Smooth muscle cell of the pulmonary artery (primary cell): ENCODE results near the gene TMEM131L. TPM values are rescaled to one million over a fixed set of nuclear protein-coding genes. Genes with fewer than 3 reads are reported as not detected.

ENCODE experiments used
- total RNA-seq: library from RNA; depleted of rRNA; stranded (reverse); fragments of >200 nt; gene quantifications from 2 replicates; pipeline ENCODE4 v1.2.3, GENCODE V29; 2014

Gene TMEM131L, protein sequence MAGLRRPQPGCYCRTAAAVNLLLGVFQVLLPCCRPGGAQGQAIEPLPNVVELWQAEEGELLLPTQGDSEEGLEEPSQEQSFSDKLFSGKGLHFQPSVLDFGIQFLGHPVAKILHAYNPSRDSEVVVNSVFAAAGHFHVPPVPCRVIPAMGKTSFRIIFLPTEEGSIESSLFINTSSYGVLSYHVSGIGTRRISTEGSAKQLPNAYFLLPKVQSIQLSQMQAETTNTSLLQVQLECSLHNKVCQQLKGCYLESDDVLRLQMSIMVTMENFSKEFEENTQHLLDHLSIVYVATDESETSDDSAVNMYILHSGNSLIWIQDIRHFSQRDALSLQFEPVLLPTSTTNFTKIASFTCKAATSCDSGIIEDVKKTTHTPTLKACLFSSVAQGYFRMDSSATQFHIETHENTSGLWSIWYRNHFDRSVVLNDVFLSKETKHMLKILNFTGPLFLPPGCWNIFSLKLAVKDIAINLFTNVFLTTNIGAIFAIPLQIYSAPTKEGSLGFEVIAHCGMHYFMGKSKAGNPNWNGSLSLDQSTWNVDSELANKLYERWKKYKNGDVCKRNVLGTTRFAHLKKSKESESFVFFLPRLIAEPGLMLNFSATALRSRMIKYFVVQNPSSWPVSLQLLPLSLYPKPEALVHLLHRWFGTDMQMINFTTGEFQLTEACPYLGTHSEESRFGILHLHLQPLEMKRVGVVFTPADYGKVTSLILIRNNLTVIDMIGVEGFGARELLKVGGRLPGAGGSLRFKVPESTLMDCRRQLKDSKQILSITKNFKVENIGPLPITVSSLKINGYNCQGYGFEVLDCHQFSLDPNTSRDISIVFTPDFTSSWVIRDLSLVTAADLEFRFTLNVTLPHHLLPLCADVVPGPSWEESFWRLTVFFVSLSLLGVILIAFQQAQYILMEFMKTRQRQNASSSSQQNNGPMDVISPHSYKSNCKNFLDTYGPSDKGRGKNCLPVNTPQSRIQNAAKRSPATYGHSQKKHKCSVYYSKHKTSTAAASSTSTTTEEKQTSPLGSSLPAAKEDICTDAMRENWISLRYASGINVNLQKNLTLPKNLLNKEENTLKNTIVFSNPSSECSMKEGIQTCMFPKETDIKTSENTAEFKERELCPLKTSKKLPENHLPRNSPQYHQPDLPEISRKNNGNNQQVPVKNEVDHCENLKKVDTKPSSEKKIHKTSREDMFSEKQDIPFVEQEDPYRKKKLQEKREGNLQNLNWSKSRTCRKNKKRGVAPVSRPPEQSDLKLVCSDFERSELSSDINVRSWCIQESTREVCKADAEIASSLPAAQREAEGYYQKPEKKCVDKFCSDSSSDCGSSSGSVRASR (N-terminal part only)
- 7.8 and 9.4 TPM in 2 replicates for total RNA-seq

DNA sequence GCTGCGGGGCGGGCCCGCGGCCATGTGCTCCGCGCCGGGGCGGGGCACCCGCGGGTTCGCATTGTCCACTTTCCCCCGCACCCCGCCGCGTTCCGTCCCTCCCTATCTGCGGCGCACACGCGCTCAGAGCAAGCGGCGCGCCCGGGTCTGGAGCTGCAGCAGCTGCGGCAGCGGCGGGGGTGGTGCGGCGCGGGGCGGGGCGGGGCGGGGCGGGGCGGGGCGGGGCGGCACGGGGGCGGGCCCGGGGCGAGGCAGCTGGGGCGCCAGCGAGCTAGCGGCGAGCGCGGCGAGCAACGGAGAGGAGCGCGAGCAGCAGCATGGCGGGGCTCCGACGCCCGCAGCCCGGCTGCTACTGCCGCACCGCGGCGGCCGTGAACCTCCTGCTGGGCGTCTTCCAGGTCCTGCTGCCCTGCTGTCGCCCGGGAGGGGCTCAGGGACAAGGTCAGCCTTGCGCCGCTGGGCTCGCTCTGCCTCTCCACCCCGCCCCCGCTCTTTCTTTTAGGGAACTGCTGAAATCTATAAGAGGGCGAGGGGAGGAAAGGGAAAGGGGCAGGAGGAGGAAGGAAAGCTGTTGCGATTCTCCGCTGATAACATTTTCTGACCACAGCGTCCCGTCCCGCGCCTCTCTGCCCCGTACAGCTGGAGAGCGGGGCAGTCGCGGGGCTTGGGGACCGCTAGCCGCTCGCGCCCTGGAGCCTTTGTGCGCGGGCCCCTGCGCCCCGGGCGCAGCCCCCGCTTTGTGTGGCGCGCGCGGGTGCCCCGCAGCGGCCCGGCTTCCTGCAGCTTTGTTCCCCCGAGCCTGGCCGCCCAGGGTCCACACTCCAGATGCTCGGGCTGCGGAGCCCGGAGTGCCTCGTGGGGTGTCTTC is at the start of gene TMEM131L:
Gene TMEM131L, plus strand, starts transcription at position 280 of the 868 bp plus-strand sequence. Its CDS starts 38 bp downstream, at position 318.

DNA sequence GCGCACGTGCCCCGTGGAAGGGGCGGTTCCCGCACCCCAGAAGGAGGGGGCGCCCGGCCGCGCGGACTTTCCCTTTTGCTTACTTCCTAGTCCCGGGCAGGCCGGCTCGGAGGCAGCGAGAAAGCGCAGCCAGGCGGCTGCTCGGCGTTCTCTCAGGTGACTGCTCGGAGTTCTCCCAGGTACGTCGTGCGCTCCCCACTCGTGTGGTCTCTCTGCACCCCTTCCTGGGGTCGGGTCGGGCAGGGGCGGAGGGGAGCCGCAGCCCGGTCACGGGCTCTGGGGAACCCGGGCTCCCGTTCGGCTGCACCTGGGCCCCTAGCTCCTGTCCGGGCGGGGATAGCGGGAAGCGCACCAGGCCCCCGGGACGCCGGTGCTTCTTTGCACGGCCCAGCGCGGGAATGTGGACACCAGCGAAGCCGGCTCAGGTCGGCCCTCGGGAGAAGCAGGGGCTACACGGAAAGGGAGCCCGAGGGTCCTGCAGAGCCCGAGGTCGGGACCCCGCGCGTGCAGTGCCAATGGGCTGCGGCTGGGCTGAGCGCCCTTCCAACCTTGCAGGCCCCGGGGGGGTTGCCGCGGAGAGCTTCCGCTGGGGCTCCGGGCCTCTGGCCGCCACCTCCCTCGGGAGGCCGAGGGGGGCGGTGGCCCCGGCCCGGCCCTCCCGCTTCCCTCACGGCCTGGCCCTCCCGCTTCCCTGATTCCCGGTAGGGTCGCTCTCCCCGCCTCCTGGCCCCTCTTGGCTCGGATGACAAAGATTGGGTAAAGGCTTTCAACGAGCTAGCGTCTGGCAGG is 218.2 kb downstream of the TMEM131L start, which contains the start of gene TLR2:
Gene TLR2, plus strand, starts transcription at position 99 of the 789 bp plus-strand sequence. CDS start 18,628 bp downstream, outside the sequence.

Other genes starting within 250 kb of the TMEM131L start
- gene MND1, start 121.7 kb upstream of the TMEM131L start, total RNA-seq = 0.79 and 1.7 TPM in 2 replicates
- gene TLR2, start 217.9 kb downstream of the TMEM131L start, total RNA-seq = 0.07 and 0.66 TPM in 2 replicates